Measurements from ENCODE around the gene CORO1C. TPM values are rescaled to one million over a fixed set of nuclear protein-coding genes. Genes with fewer than 3 reads are reported as not detected.

CORO1C gene
- polyA plus RNA-seq, 1 donor from 2014 or later, result 123 TPM

- peaks cover 6% of the 10 kb centered on the region for H3K79me2 ChIP-seq (replicated peaks; ENCODE audit: insufficient read depth, low read length)
- H3K9ac ChIP-seq (ENCODE audit: low read length), result no peak overlapping the region
- H3K27ac ChIP-seq (ENCODE audit: low read length), result no peak overlapping the region
- no peak overlapping the region for H3K4me3 ChIP-seq (ENCODE audit: low read length)
- no peaks in the 10 kb centered on the region for H4K20me1 ChIP-seq (ENCODE audit: insufficient read depth)
- no peaks in the 10 kb centered on the region for H3K27me3 ChIP-seq (ENCODE audit: insufficient read depth, low read depth, low read length)
- H3F3A ChIP-seq (ENCODE audit: insufficient read depth, low read length, poor library complexity, severe bottlenecking), result no peaks in the 10 kb centered on the region
- H3K9me2 ChIP-seq (ENCODE audit: insufficient read depth, low read length), result no peaks in the 10 kb centered on the region
- H2AFZ ChIP-seq (ENCODE audit: low read depth, low read length), result no peak overlapping the region
- H3K9me3 ChIP-seq (ENCODE audit: low read length), result no peaks in the 10 kb centered on the region
- TF ChIP-seq TAF1 (IDR thresholded peaks at IDR 0.05; ENCODE audit: low read depth) (no peak), EP300 (conservative IDR thresholded peaks at IDR 0.05; ENCODE audit: poor library complexity, severe bottlenecking) (no peak), POLR2AphosphoS5 (IDR thresholded peaks at IDR 0.05) (no peak), EZH2 (IDR thresholded peaks at IDR 0.05; ENCODE audit: borderline replicate concordance, insufficient read depth, low read length, poor library complexity, severe bottlenecking) (no peak), MXI1 (conservative IDR thresholded peaks at IDR 0.05; ENCODE audit: poor library complexity, severe bottlenecking) (no peak), CTCF (IDR thresholded peaks at IDR 0.05; ENCODE audit: poor library complexity, severe bottlenecking) (no peak), SMC3 (conservative IDR thresholded peaks at IDR 0.05; ENCODE audit: poor library complexity) (no peak), RAD21 (conservative IDR thresholded peaks at IDR 0.05) (no peak)
- TF ChIP-seq, protein P1, sequence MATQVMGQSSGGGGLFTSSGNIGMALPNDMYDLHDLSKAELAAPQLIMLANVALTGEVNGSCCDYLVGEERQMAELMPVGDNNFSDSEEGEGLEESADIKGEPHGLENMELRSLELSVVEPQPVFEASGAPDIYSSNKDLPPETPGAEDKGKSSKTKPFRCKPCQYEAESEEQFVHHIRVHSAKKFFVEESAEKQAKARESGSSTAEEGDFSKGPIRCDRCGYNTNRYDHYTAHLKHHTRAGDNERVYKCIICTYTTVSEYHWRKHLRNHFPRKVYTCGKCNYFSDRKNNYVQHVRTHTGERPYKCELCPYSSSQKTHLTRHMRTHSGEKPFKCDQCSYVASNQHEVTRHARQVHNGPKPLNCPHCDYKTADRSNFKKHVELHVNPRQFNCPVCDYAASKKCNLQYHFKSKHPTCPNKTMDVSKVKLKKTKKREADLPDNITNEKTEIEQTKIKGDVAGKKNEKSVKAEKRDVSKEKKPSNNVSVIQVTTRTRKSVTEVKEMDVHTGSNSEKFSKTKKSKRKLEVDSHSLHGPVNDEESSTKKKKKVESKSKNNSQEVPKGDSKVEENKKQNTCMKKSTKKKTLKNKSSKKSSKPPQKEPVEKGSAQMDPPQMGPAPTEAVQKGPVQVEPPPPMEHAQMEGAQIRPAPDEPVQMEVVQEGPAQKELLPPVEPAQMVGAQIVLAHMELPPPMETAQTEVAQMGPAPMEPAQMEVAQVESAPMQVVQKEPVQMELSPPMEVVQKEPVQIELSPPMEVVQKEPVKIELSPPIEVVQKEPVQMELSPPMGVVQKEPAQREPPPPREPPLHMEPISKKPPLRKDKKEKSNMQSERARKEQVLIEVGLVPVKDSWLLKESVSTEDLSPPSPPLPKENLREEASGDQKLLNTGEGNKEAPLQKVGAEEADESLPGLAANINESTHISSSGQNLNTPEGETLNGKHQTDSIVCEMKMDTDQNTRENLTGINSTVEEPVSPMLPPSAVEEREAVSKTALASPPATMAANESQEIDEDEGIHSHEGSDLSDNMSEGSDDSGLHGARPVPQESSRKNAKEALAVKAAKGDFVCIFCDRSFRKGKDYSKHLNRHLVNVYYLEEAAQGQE (IDR thresholded peaks at IDR 0.05; ENCODE audit: borderline replicate concordance), result no peak
- no peak overlapping the region for H3K4me2 ChIP-seq (ENCODE audit: low read length)
- H3K36me3 ChIP-seq (ENCODE audit: insufficient read depth, low read length), result no peaks in the 10 kb centered on the region
Measured at GRCh38 chr12:108666401-108666881, 64.9 kb downstream of the CORO1C start.

DNA sequence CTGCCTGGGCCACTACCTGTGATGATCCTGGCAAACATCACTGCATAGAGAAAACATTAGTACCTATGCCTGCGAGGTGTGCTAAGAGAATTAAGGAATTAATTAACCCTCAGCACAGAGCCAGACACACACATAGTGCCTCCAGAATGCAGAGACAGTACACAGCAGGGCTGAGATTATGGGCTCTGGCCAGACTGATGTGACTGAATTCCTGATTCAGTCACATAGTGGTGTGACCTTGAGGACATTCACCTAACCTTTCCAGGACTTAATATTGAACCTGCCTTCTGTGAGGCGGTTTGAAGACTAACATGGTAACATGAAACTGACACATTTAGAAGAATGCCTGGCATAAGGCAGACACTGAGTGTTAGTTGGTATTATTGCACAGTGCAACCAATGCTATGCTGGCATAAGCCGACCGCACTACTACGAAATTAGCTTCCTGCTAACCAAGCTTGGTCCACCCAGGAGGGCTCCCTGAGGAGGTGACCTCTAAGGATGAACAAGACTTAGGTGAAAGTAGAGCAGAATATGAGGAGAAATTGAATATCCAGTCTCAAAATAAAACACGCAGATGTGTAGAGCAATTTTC, 65.6 kb downstream of the CORO1C start:
- Histone ChIP-seq H3K9ac (ENCODE audit: low read length) (no peak overlapping the region), H3K9me2 (ENCODE audit: insufficient read depth, low read length) (no peaks in the 10 kb centered on the region), H3K36me3 (ENCODE audit: insufficient read depth, low read length) (no peaks in the 10 kb centered on the region), H3K27me3 (ENCODE audit: insufficient read depth, low read depth, low read length) (no peaks in the 10 kb centered on the region), H3F3A (ENCODE audit: insufficient read depth, low read length, poor library complexity, severe bottlenecking) (no peaks in the 10 kb centered on the region), H3K79me2 (replicated peaks; ENCODE audit: insufficient read depth, low read length) (peaks cover 6% of the 10 kb centered on the region), H2AFZ (ENCODE audit: low read depth, low read length) (no peak overlapping the region), H3K27ac (ENCODE audit: low read length) (peak overlapping the region; percentile 51), H3K9me3 (ENCODE audit: low read length) (no peaks in the 10 kb centered on the region), H4K20me1 (ENCODE audit: insufficient read depth) (no peaks in the 10 kb centered on the region), H3K4me3 (ENCODE audit: low read length) (no peak overlapping the region), H3K4me2 (ENCODE audit: low read length) (no peak overlapping the region)
- no peak for TF ChIP-seq POLR2AphosphoS5 (IDR thresholded peaks at IDR 0.05)
- no peak for TF ChIP-seq EZH2 (IDR thresholded peaks at IDR 0.05; ENCODE audit: borderline replicate concordance, insufficient read depth, low read length, poor library complexity, severe bottlenecking)
- TF ChIP-seq, protein P1 (IDR thresholded peaks at IDR 0.05; ENCODE audit: borderline replicate concordance), result no peak
- TF ChIP-seq CTCF (IDR thresholded peaks at IDR 0.05; ENCODE audit: poor library complexity, severe bottlenecking), result no peak
- TF ChIP-seq MXI1 (conservative IDR thresholded peaks at IDR 0.05; ENCODE audit: poor library complexity, severe bottlenecking), result no peak
- TF ChIP-seq EP300 (conservative IDR thresholded peaks at IDR 0.05; ENCODE audit: poor library complexity, severe bottlenecking), result no peak
- TF ChIP-seq TAF1 (IDR thresholded peaks at IDR 0.05; ENCODE audit: low read depth), result no peak
- TF ChIP-seq RAD21 (conservative IDR thresholded peaks at IDR 0.05), result no peak
- no peak for TF ChIP-seq SMC3 (conservative IDR thresholded peaks at IDR 0.05; ENCODE audit: poor library complexity)
